Measurements from ENCODE around the gene SMPDL3A.

- TF ChIP-seq CTCF (IDR thresholded peaks at IDR 0.05) (no peak), EZH2 (IDR thresholded peaks at IDR 0.05; ENCODE audit: borderline replicate concordance, insufficient read depth, low read depth, low read length, poor library complexity, severe bottlenecking) (no peak)
Measured at GRCh38 chr6:122747573-122747972, 41.5 kb upstream of the SMPDL3A start.

All from B cell (primary cell).